Glomerular endothelial cell (primary cell): ENCODE measurements around the gene SLC2A4. TPM values are rescaled to one million over a fixed set of nuclear protein-coding genes. Genes with fewer than 3 reads are reported as not detected.
"Not testable (repeated sequence)": the region's sequence is repeated elsewhere in the genome, so short reads cannot be mapped to it uniquely, and the experiment has no call there.

Experiments
- DNase-seq: peaks from one replicate; pipeline ENCODE4 v3.0.0-alpha.2; 2011; ENCODE audit warnings: low read depth, low spot score; ENCODE audit errors: extremely low read depth
- total RNA-seq: library from RNA; depleted of rRNA; stranded (reverse); fragments of >200 nt; gene quantifications from 2 replicates; pipeline ENCODE4 v1.2.3, GENCODE V29; 2015

Gene SLC2A4
- total RNA-seq, 1 donor from 2014 or later: not detected

- no peak for DNase-seq
These were observed 36.8 kb downstream of the SLC2A4 start for GRCh38 chr17:7318121-7318860.

DNA sequence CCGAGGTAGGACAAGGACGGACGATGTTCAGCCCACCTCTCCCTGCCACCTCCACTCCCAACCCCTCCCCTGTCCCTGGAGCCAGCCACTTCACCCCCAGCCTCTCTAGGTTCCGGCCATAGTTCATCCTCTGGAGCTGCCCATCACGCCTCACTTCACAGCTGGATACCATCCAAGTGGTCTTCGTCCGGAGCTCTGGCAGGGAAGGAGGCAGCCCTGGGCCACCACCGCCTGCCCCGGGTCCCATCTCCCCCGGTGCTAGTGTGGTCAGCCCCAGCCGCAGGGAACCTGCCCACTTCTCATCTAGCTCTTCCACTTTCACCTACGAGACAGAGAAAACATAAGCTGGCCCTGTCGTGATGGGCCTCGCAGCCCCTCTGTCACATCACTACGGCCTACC, 39.9 kb downstream of the SLC2A4 start:
- DNase-seq: no peak

DNA sequence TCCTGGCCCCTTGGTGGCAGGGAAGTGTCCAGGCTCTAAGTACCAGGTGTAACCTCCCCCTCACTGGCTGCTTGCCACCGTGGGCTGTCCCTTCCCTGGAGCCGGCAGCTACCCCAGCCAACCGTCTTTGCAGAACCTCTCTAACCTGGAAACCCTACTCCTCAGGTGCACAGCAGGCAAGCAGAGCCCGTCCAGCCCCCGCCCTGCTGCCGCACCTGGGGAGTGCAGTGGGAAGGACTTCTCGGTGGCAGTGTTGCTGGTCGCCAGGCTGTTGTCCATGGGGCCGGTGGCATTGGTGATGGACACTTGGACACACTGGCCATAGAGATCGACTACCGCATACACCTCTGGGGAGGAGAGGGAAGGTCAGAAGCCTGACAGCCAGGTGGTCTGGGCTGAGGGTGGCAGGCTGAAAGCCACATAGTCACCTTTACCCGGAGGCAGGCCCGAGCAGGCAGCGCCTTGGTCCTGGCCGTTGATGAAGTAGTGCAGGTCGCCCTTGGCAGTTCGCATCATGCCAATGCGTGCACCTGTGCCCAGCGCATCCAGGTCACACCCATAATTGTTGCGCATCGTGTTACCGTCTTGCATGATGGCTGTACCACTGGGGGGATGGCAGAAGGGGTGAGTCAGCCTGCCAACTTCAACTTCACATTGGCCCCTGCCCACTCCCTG, 41.1 kb downstream of the SLC2A4 start:
- DNase-seq: no peak

DNA sequence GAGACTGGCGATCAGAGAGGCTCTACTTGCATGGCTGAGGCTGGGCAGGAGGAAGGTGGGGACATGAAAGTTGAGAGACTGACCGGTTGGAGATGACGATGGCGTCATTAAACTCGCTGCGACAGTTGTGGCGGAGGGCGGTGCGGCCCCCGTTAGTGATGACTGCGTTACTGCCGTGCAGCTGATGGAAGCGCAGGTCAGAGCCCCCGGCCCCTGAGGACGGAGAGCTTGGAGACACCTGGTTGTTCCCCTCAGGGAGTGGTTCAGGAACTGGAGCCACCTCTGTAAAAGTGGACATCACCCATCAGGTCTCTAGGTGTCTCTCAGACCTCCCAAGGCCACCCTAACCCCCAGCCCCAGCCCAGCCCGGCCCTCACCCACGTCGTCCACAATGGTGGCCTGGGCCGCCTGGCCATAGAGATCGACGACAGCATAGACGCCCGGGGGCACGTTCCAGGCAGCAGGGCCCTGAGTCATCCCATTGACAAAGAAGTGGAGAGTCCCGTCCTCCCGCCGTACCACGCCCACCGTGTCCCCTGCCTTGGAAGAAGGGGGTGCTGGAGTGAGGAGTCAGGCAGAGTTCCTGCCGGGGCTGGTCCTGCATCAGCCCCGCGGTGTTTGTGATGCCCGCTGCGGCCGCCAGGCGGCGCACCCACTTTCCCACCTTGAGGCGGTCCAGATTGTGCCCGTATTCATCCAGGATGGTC, 42.4 kb downstream of the SLC2A4 start:
- no peak for DNase-seq

DNA sequence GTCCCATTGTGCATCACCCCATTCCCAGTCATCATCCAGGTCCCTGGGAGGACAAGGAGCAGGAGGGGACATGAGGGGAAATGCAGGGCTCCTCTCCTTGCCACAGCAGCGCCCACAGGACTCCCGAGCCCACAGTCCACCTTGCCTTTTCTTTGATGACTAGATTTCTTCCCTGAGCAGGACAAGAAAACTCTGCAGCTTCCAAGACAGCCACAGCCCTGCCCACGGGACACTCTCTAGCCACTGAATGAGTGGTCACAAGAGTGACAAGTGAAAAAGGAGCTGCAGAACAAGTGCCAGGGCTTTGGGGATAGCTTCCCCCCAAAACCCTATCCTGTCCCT, 42.9 kb downstream of the SLC2A4 start:
- DNase-seq: no peak

- DNase-seq: no peak
These were observed 43.6 kb downstream of the SLC2A4 start for GRCh38 chr17:7325031-7325528.

GRCh38 chr17:7326186-7326585, 44.7 kb downstream of the SLC2A4 start:
- no peak for DNase-seq

- DNase-seq: no peak
These were observed 45.5 kb downstream of the SLC2A4 start for GRCh38 chr17:7327056-7327455.

- no peak for DNase-seq
These were observed 46.0 kb downstream of the SLC2A4 start for GRCh38 chr17:7327501-7327900.

DNA sequence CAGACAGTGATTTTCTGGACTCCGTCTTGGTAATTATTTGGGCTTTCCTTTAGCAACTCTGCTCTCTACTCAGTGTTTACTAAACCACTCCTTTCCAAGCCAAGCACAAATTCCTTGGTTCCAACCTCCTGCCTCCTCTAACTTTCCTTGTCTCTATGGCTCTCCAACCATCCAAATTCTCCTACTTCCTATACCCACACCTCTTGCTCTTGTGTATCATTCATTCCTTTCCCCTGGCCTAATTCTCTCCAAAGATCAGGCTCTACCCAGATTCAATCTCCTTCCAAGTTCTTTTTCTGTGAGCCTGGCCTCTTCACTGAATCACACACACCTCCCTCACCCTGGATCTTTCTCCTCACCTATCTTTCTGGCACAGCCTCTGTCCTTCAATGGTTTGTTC, 46.5 kb downstream of the SLC2A4 start:
- no peak for DNase-seq

- DNase-seq: no peak
These were observed 47.4 kb downstream of the SLC2A4 start, which contains the start of gene NEURL4 for GRCh38 chr17:7328840-7329373. Gene NEURL4 (minus strand): TSS chr17:7329335. CDS start chr17:7329312, 23 bp downstream.

DNA sequence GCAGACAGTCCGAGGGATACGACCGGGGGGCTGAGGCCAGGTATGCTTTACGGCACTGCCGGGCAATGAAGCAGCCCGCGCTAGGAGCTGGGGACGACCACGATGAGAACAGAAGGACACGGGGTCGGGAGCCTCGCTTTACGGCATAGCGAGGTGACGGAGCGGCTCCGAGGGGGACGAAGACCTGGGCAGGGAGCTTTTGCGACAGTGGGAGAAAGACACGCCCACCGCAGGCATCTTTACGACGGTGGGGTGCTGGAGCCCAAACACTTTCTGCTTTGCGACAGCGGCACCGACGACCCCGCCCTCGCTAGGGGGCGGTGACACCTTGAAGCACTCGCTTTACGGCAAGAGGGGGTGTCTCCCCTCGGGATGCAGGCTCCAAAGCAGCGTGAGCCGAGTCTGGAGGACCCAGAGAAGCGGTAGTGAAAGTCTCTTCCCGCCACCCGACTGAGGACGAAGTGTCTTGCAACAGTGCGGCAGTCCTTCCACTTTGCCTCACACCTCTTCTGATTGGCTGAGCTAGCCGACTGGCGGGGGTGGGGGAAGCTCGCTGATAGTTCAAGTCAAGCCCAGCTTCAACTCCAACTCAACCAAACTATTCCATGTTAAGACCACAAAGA, 48.0 kb downstream of the SLC2A4 start:
- DNase-seq: peak; percentile 92

DNA sequence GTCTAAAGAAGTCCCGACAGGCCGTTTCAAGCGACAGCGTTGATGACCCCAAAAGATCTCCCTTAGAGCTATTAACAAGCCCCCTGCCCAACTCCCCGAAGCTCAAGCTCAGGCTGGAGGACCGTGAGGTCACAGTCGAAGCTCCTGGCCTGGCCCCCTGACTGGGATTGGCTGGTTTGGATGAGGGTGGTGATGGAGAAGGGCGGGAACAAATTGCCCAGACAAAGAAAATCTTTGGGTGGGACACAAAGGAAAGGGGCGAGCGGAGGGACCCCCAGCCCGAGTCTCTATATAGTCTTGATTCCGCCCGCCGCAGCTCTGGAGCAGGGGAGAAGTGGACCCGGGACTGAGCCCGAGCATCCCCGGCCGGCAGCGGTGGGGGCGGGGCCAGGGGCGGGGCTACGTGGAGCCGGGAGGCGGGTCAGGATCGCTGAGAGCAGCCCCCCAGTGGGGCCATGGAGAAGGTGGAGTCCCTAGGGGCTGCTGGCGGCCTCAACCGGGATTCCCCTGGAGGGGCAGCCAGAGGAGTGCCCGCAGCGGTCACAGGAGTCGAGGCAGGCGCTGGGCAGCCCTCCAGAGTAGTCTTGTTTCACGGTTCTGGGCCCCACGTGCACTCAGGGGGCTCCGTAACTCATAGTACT, 48.6 kb downstream of the SLC2A4 start:
- DNase-seq: peak; percentile 60

DNA sequence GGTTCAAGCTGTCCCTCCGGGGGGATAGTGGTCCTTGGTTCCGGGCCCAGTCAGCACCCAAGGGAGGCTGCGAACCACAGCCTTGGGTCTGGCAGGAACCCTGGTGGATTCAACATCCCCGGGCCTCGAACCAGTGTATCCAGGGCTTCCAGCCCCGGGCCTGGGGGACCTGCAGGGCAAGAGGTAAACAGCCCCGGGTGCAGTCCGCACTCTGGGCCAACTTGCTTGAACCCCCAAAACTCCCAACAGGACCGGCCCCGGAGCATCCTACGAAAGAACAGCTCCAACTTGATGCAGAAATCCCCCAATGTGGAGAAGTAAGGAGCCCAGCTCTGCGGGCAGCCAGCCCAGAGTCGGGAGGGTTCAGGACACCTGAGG, 49.1 kb downstream of the SLC2A4 start:
- DNase-seq: no peak

GRCh38 chr17:7332111-7332510, 50.6 kb downstream of the SLC2A4 start:
- DNase-seq: no peak

GRCh38 chr17:7332600-7333069, 51.1 kb downstream of the SLC2A4 start:
- not testable (repeated sequence) for DNase-seq

DNA sequence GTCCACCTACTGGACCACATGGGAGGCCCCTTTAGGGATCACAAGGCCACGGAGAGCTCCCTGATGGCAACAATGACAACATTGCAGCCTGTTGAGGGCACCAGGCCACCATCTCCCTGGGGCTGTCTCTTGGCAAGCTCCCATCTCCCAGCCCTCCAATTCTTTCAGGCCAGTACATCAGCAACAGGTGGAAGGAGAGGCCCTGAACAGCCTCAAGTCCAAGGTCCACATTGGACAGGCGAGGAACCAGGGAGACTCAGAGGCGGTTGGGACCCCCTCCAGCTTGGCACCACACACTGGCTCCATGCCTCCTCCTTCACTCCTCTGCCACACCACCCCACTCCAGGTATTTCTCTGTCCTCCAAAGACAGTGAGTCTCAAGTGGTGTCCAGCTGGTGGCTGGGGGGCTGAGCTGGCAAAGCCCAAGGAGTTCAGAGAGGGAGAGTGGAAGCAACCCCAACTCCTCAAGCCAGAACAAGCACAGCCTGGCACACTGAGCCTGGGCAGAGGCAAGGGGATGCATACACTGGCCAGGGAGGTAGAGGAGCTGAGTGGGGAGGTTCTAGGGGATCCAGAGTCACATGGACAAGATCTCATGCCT, 53.5 kb downstream of the SLC2A4 start:
- no peak for DNase-seq

- DNase-seq: not testable (repeated sequence)
These were observed 54.2 kb downstream of the SLC2A4 start for GRCh38 chr17:7335765-7336164.

- no peak for DNase-seq
These were observed 55.0 kb downstream of the SLC2A4 start, which contains the start of gene ACAP1 for GRCh38 chr17:7336240-7337175. Gene ACAP1 (plus strand): TSS chr17:7336529. CDS start chr17:7336735, 206 bp downstream.
